Measurements from ENCODE around the gene SLC8A2. TPM values are rescaled to one million over a fixed set of nuclear protein-coding genes. Genes with fewer than 3 reads are reported as not detected.

The SLC8A2 gene
- total and polyA plus RNA-seq, 9 donors = 0.07 to 1.3 (median 0.39) TPM; not detected in 3

- Histone ChIP-seq H3K9me3 (no peaks in the 10 kb centered on the region), H3K4me3 (no peak overlapping the region), H3K4me1 (ENCODE audit: insufficient read depth) (no peaks in the 10 kb centered on the region), H3K27me3 (no peaks in the 10 kb centered on the region), H3K36me3 (no peaks in the 10 kb centered on the region), H3K27ac (no peak overlapping the region)
- no peak for DNase-seq
- WGBS, 3 donors = 84 to 90% (median 89%) methylated on average over 12 to 14 of the region's 14 CpGs
- intact Hi-C loops (cut with DNase I) = no loop called here
- no peak for TF ChIP-seq POLR2A (IDR thresholded peaks at IDR 0.05)
- TF ChIP-seq EP300 (IDR thresholded peaks at IDR 0.05) = no peak
- TF ChIP-seq, protein P1, sequence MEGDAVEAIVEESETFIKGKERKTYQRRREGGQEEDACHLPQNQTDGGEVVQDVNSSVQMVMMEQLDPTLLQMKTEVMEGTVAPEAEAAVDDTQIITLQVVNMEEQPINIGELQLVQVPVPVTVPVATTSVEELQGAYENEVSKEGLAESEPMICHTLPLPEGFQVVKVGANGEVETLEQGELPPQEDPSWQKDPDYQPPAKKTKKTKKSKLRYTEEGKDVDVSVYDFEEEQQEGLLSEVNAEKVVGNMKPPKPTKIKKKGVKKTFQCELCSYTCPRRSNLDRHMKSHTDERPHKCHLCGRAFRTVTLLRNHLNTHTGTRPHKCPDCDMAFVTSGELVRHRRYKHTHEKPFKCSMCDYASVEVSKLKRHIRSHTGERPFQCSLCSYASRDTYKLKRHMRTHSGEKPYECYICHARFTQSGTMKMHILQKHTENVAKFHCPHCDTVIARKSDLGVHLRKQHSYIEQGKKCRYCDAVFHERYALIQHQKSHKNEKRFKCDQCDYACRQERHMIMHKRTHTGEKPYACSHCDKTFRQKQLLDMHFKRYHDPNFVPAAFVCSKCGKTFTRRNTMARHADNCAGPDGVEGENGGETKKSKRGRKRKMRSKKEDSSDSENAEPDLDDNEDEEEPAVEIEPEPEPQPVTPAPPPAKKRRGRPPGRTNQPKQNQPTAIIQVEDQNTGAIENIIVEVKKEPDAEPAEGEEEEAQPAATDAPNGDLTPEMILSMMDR (IDR thresholded peaks at IDR 0.05) = no peak
Measured at GRCh38 chr19:47381121-47381520, 90.6 kb downstream of the SLC8A2 start.

DNA sequence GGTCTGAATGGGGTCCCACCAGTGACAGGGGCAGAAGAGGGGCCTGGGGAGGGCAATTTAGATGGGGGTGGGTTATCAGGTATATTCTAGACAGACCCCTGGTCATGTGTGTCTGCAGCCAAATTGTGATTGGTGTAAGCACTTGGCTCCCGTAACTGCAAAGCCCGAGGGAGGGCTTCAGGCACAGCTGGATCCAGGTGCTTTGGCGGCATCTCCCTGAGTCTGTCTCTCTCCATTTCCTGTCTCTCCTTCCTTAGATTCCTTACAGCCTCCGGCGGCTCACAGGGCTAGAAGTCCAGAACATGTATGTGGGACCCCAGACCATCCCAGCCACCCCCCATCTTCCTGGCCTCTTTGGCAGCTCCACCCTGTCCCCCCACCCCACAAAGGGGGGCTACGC, 91.1 kb downstream of the SLC8A2 start:
- TF ChIP-seq POLR2A (IDR thresholded peaks at IDR 0.05) = no peak
- TF ChIP-seq, protein P1 (IDR thresholded peaks at IDR 0.05) = no peak
- TF ChIP-seq EP300 (IDR thresholded peaks at IDR 0.05) = no peak
- Histone ChIP-seq H3K27ac (no peak overlapping the region), H3K36me3 (peaks cover 3% of the 10 kb centered on the region), H3K9me3 (no peaks in the 10 kb centered on the region), H3K4me1 (ENCODE audit: insufficient read depth) (no peaks in the 10 kb centered on the region), H3K27me3 (no peaks in the 10 kb centered on the region), H3K4me3 (no peak overlapping the region)
- no peak for DNase-seq
- intact Hi-C loops (cut with DNase I) = no loop called here
- WGBS, 3 donors = 62 to 83% (median 65%) methylated on average over 6 of the region's 6 CpGs

GRCh38 chr19:47379381-47379938, 92.2 kb downstream of the SLC8A2 start:
- no peak for DNase-seq
- H3K9me3 ChIP-seq = no peaks in the 10 kb centered on the region
- no peak overlapping the region for H3K4me3 ChIP-seq
- H3K36me3 ChIP-seq = peaks cover 7% of the 10 kb centered on the region
- 84 to 89% (median 89%) methylated on average over 16 to 23 of the region's 23 CpGs for WGBS, 3 donors
- no peaks in the 10 kb centered on the region for H3K4me1 ChIP-seq (ENCODE audit: insufficient read depth)
- H3K27me3 ChIP-seq = no peaks in the 10 kb centered on the region
- H3K27ac ChIP-seq = no peak overlapping the region
- no peak for TF ChIP-seq EP300 (IDR thresholded peaks at IDR 0.05)
- no peak for TF ChIP-seq POLR2A (IDR thresholded peaks at IDR 0.05)
- TF ChIP-seq, protein P1 (IDR thresholded peaks at IDR 0.05) = no peak
- intact Hi-C loops (cut with DNase I) = no loop called here

DNA sequence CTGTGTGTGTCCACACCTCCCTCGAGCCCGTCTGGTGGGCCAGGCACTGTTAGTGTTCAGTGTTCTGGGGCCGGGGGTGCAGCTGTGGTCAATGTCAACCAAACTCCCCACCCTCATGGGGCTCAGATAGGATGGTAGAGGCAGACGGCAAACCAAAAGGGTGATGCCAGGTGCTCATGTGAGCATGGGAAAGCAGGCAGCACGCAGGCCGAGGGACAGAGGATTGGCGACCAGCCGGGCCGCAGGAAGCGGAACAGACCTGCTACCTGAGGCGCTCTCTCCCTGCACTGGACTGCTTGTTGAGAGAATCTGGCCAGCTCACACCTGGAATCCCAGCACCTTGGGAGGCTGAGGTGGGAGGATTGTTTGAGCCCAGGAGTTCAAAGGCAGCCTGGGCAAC, 93.4 kb downstream of the SLC8A2 start:
- H3K4me1 ChIP-seq (ENCODE audit: insufficient read depth) = no peaks in the 10 kb centered on the region
- H3K36me3 ChIP-seq = peaks cover 7% of the 10 kb centered on the region
- no peak for TF ChIP-seq POLR2A (IDR thresholded peaks at IDR 0.05)
- TF ChIP-seq EP300 (IDR thresholded peaks at IDR 0.05) = no peak
- TF ChIP-seq, protein P1 (IDR thresholded peaks at IDR 0.05) = no peak
- H3K4me3 ChIP-seq = no peak overlapping the region
- no peak for DNase-seq
- H3K27me3 ChIP-seq = no peaks in the 10 kb centered on the region
- no peaks in the 10 kb centered on the region for H3K9me3 ChIP-seq
- intact Hi-C loops (cut with DNase I) = no loop called here
- 89 to 91% (median 90%) methylated on average over 11 of the region's 11 CpGs for WGBS, 3 donors
- H3K27ac ChIP-seq = no peak overlapping the region

Other genes starting within 250 kb of the SLC8A2 start
- 10 to 100 TPM in 1 of 7 donors, 1 to 10 TPM in 6; 5.4 to 13.2 (median 6.6) TPM for gene BBC3, start 240.7 kb downstream of the SLC8A2 start, total RNA-seq
- gene BBC3, start 240.7 kb downstream of the SLC8A2 start, polyA plus RNA-seq = 1 to 10 TPM in 1 of 2 donors, under 1 TPM in 1; 0.23 to 4.5 TPM
- gene CCDC9, start 215.4 kb downstream of the SLC8A2 start, total RNA-seq = 10 to 100 TPM; 17.5 to 65.7 (median 37.0) TPM
- 10 to 100 TPM; 14.8 to 40.4 TPM for gene CCDC9, start 215.4 kb downstream of the SLC8A2 start, polyA plus RNA-seq
- gene INAFM1, start 197.0 kb downstream of the SLC8A2 start, total RNA-seq = 10 to 100 TPM in 6 of 7 donors, 1 to 10 TPM in 1; 9.7 to 53.3 (median 31.0) TPM
- gene INAFM1, start 197.0 kb downstream of the SLC8A2 start, polyA plus RNA-seq = 10 to 100 TPM in 1 of 2 donors, under 1 TPM in 1; 0.73 to 15.2 TPM
- gene C5AR1, start 162.0 kb downstream of the SLC8A2 start, total RNA-seq = 10 to 100 TPM in 3 of 7 donors, 1 to 10 TPM in 4; 4.6 to 27.5 (median 9.4) TPM
- 1 to 10 TPM; 3.5 to 10.0 TPM for gene C5AR1, start 162.0 kb downstream of the SLC8A2 start, polyA plus RNA-seq
- gene C5AR2, start 139.7 kb downstream of the SLC8A2 start, total RNA-seq = 1 to 10 TPM in 6 of 7 donors, under 1 TPM in 1; 0.51 to 3.9 (median 1.3) TPM
- 1 to 10 TPM in 1 of 2 donors, under 1 TPM in 1; 0.41 to 1.1 TPM for gene C5AR2, start 139.7 kb downstream of the SLC8A2 start, polyA plus RNA-seq
- 10 to 100 TPM; 14.1 to 21.3 (median 17.7) TPM for gene DHX34, start 122.6 kb downstream of the SLC8A2 start, total RNA-seq
- gene DHX34, start 122.6 kb downstream of the SLC8A2 start, polyA plus RNA-seq = 10 to 100 TPM in 1 of 2 donors, 1 to 10 TPM in 1; 2.6 to 13.9 TPM
- 10 to 100 TPM; 13.3 to 30.6 (median 18.7) TPM for gene MEIS3, start 52.4 kb downstream of the SLC8A2 start, total RNA-seq
- 10 to 100 TPM in 1 of 2 donors, 1 to 10 TPM in 1; 7.2 to 18.6 TPM for gene MEIS3, start 52.4 kb downstream of the SLC8A2 start, polyA plus RNA-seq
- 1 to 10 TPM; 2.8 to 5.5 (median 4.4) TPM for gene KPTN, start 12.3 kb upstream of the SLC8A2 start, total RNA-seq
- 1 to 10 TPM; 4.4 to 5.4 TPM for gene KPTN, start 12.3 kb upstream of the SLC8A2 start, polyA plus RNA-seq
- gene NAPA, start 43.2 kb upstream of the SLC8A2 start, total RNA-seq = 100 to 1,000 TPM in 2 of 7 donors, 10 to 100 TPM in 5; 76.5 to 101 (median 95.1) TPM
- gene NAPA, start 43.2 kb upstream of the SLC8A2 start, polyA plus RNA-seq = 10 to 100 TPM; 59.4 to 74.5 TPM
- 1 to 10 TPM in 5 of 7 donors, under 1 TPM in 2; 0.62 to 2.5 (median 1.5) TPM for gene ZNF541, start 101.3 kb upstream of the SLC8A2 start, total RNA-seq
- 1 to 10 TPM in 1 of 2 donors, under 1 TPM in 1; 0.97 to 1.8 TPM for gene ZNF541, start 101.3 kb upstream of the SLC8A2 start, polyA plus RNA-seq
- 10 to 100 TPM in 5 of 7 donors, 1 to 10 TPM in 2; 3.7 to 21.7 (median 13.1) TPM for gene BICRA, start 137.2 kb upstream of the SLC8A2 start, total RNA-seq
- 10 to 100 TPM in 1 of 2 donors, 1 to 10 TPM in 1; 8.1 to 10.1 TPM for gene BICRA, start 137.2 kb upstream of the SLC8A2 start, polyA plus RNA-seq
- gene EHD2, start 241.5 kb upstream of the SLC8A2 start, total RNA-seq = 100 to 1,000 TPM in 5 of 7 donors, 10 to 100 TPM in 2; 28.0 to 162 (median 129) TPM
- 10 to 100 TPM; 62.4 to 86.0 TPM for gene EHD2, start 241.5 kb upstream of the SLC8A2 start, polyA plus RNA-seq

Data from ovary (tissue), 9 donors.